NCI-H345 (cell line): ENCODE data around the gene HDAC4.
A peak's percentile ranks its signal among the peaks of the same experiment; 100 is the strongest.

Experiments used
- DNase-seq: peaks from one replicate; lab custom pipeline; 2025; lab: John Stamatoyannopoulos, UW

HDAC4 gene

GRCh38 chr2:239202836-239203235 lies 198.0 kb downstream of the HDAC4 start:
- no peak for DNase-seq

GRCh38 chr2:239202343-239202742 lies 198.5 kb downstream of the HDAC4 start:
- no peak for DNase-seq

GRCh38 chr2:239201884-239202283 lies 198.9 kb downstream of the HDAC4 start:
- DNase-seq = no peak

- no peak for DNase-seq
Measured at GRCh38 chr2:239201531-239201876, 199.3 kb downstream of the HDAC4 start.

GRCh38 chr2:239200646-239201530 lies 199.9 kb downstream of the HDAC4 start:
- no peak for DNase-seq

GRCh38 chr2:239199041-239199768 lies 201.6 kb downstream of the HDAC4 start:
- DNase-seq = no peak

GRCh38 chr2:239198221-239198620 lies 202.6 kb downstream of the HDAC4 start:
- peak; percentile 18 for DNase-seq

GRCh38 chr2:239197146-239197545 lies 203.7 kb downstream of the HDAC4 start:
- no peak for DNase-seq

- no peak for DNase-seq
Measured at GRCh38 chr2:239196474-239197021, 204.3 kb downstream of the HDAC4 start.

- DNase-seq = no peak
Measured at GRCh38 chr2:239195992-239196391, 204.8 kb downstream of the HDAC4 start.

- no peak for DNase-seq
Measured at GRCh38 chr2:239195318-239195871, 205.4 kb downstream of the HDAC4 start.

- DNase-seq = no peak
Measured at GRCh38 chr2:239194731-239195317, 206.0 kb downstream of the HDAC4 start.

- DNase-seq = no peak
Measured at GRCh38 chr2:239193925-239194677, 206.7 kb downstream of the HDAC4 start.

- DNase-seq = no peak
Measured at GRCh38 chr2:239193401-239193811, 207.4 kb downstream of the HDAC4 start.

- DNase-seq = no peak
Measured at GRCh38 chr2:239192975-239193374, 207.8 kb downstream of the HDAC4 start.

GRCh38 chr2:239192456-239192855 lies 208.4 kb downstream of the HDAC4 start:
- no peak for DNase-seq

GRCh38 chr2:239190921-239191885 lies 209.6 kb downstream of the HDAC4 start:
- no peak for DNase-seq

GRCh38 chr2:239190361-239190760 lies 210.5 kb downstream of the HDAC4 start:
- no peak for DNase-seq

GRCh38 chr2:239189711-239190131 lies 211.1 kb downstream of the HDAC4 start:
- no peak for DNase-seq

- no peak for DNase-seq
Measured at GRCh38 chr2:239188536-239188935, 212.3 kb downstream of the HDAC4 start.
